HCT116 (cell line): ENCODE results near the gene CCDC198.

ENCODE experiments used
- CTCF ChIP-seq, 3 experiments: fragments of 200-600 bp in 1 of 3; sonication (generic) in 1 of 3; IDR thresholded peaks in 2 of 3; conservative IDR thresholded peaks in 1 of 3; 2 replicates each; pipeline ENCODE4 v1.5.1; 2012 to 2017; ENCODE audit warnings: low read depth in 2 of 3, low read length in 2 of 3, antibody characterized with exemption in 1 of 3, borderline replicate concordance in 1 of 3, control low read depth in 1 of 3, mild to moderate bottlenecking in 1 of 3, mixed read lengths in 1 of 3, mixed run types in 1 of 3, moderate library complexity in 1 of 3; ENCODE audit not compliant: insufficient read depth in 1 of 3
- EZH2 ChIP-seq: fragments of 200-600 bp; sonication (generic); IDR thresholded peaks from 2 replicates; pipeline ENCODE4 v1.6.1; 2017; ENCODE audit warnings: antibody characterized with exemption, mixed run types
- MAX ChIP-seq: IDR thresholded peaks from 2 replicates; pipeline ENCODE4 v1.6.1; 2012
- POLR2A ChIP-seq: IDR thresholded peaks from 2 replicates; pipeline ENCODE4 v1.7.0; 2011; ENCODE audit warnings: borderline replicate concordance; ENCODE audit not compliant: insufficient read depth, insufficient read length; ENCODE audit errors: extremely low read depth
- POLR2AphosphoS5 ChIP-seq: IDR thresholded peaks from 2 replicates; pipeline ENCODE4 v1.6.1; 2011; ENCODE audit warnings: mild to moderate bottlenecking, low read depth, low read length, moderate library complexity
- RAD21 ChIP-seq: IDR thresholded peaks from 2 replicates; pipeline ENCODE4 v1.6.1; 2012; ENCODE audit warnings: low read depth, mild to moderate bottlenecking
- YY1 ChIP-seq: IDR thresholded peaks from 2 replicates; pipeline ENCODE4 v1.6.1; 2011; ENCODE audit warnings: low read length, low read depth, moderate library complexity, mild to moderate bottlenecking; ENCODE audit not compliant: insufficient replicate concordance; ENCODE audit errors: extremely low read depth
- ZFX ChIP-seq: fragments of 450-650 bp; IDR thresholded peaks from 2 replicates; pipeline ENCODE4 v1.6.1; 2017

GRCh38 chr14:57493467-57494181 is at the start of gene CCDC198:
- no peak for TF ChIP-seq CTCF (IDR thresholded peaks at IDR 0.05 in 2 of 3, conservative IDR thresholded peaks at IDR 0.05 in 1 of 3; ENCODE audit: borderline replicate concordance in 1 of 3, insufficient read depth in 1 of 3, low read depth in 2 of 3, low read length in 2 of 3)
- TF ChIP-seq YY1, result no peak
- no peak for TF ChIP-seq MAX
- no peak for TF ChIP-seq EZH2
- no peak for TF ChIP-seq ZFX
- no peak for TF ChIP-seq POLR2AphosphoS5
- TF ChIP-seq RAD21, result no peak
- TF ChIP-seq POLR2A, result no peak
